Stimulated activated CD8-positive, alpha-beta memory T cell treated with anti-CD3 and anti-CD28 coated beads, Interleukin-7, amount 100 ng/mL, for 4 hours (primary cell): Measurements from ENCODE around the gene ADGRB2.

Experiments used
- DNase-seq, 2 donors: peaks; one replicate each; pipeline ENCODE4 v3.0.0-alpha.2; 2020; ENCODE audit warnings: low read depth in 2 of 2

ADGRB2 gene

DNA sequence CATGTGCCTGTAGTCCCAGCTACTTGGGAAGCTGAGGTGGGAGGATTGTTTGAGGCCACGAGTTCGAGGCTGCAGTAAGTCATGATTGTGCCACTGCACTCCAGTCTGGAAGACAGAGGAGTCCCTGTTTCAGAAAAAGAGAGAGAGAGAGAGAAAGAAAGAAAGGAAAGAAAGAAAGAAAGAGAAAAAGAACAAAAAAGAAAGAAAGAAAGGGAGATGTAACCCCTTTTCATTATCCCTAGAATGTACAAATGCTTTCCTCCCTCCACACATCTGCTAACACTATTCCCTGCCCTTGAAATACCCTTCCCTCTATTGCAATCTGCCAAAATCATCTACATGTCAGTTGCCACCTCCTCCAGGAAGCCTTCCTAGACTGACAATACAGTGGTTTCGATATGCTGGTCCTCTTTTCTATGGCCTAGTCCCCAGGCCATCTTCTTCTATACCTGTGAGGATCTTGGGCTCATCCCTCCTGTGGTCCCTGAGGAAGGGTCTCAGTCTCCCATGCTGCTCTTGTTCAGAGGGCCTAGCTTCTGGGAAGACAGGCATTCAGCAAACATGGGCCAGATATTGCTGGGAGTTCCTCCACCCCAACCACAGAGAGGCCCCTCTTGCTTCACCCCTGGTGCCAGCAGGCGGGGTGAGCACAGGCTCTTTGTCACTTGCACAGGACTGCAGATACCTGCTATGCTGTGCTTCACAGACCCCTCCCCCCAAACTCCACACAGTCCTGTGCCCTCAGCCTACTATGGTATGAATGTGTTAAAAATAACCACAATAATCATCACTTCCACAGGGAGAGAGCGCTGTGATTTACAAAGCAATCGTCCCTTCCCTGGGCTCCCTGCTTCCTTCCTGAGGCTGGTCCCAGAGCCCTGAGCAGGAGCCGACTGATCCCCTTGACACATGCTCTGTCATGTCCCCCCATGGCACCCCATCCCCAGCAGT, 14.1 kb downstream of the ADGRB2 start:
- DNase-seq, result no peak

DNA sequence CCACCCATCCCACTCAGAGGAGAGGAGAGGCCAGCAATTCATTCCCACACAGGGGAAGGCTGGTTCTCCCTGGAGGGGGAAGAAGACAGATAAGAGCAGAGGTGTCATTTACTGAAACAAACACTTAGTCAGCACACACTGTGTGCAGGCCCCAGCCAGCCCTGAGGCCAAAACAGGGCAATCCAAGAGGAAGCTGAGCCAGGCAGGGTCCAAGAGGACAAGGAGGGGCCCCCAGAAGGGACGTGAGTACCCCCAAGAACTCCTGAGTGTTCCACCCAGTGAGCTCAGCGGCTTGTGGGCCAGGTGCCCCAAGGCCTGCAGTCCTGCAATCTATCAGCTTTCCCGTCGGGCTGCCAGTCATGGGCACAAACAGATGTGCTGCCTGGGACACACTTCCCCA, 15.8 kb downstream of the ADGRB2 start:
- no peak for DNase-seq

GRCh38 chr1:31747304-31747703, 16.8 kb downstream of the ADGRB2 start:
- DNase-seq, result no peak

GRCh38 chr1:31746687-31747086, 17.5 kb downstream of the ADGRB2 start:
- no peak for DNase-seq

- DNase-seq, result no peak
These were observed 18.0 kb downstream of the ADGRB2 start for GRCh38 chr1:31745946-31746670.

GRCh38 chr1:31745096-31745945, 18.8 kb downstream of the ADGRB2 start:
- peak; percentile 28 to 33 for DNase-seq

DNA sequence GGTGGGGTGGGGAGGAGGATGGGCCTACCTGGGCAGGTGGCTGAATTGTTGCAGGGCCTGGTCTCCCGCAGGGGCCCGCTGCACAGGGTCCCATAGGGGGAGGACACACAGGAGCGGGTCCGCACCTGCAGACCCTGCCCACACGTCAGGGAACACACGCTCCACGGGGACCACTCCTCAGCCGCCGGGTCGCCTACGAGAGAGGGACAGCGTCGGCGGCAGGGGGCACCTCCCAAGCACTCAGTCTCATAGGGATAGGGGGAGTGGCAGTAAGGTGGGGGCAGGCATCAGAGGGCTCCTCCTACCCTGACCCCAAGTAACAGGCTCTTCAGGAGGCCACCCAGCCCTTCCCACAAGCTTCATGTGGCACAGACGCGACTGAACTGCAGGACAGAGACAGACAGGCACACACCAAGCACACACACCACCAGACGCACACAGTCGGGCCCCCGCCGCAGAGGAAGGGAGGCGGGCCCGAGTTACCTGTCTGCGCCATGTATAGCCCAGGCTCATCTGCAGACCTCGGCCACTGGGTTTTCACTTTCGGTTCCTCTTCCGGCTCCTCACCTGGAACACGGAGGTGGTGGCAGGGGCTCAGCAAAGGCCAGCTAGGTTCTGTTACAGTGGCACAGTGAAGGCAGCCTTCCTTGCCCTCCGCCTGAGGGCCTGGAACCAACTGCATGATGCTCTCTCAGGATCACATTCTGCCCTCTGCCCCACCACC, 19.8 kb downstream of the ADGRB2 start:
- no peak for DNase-seq

DNA sequence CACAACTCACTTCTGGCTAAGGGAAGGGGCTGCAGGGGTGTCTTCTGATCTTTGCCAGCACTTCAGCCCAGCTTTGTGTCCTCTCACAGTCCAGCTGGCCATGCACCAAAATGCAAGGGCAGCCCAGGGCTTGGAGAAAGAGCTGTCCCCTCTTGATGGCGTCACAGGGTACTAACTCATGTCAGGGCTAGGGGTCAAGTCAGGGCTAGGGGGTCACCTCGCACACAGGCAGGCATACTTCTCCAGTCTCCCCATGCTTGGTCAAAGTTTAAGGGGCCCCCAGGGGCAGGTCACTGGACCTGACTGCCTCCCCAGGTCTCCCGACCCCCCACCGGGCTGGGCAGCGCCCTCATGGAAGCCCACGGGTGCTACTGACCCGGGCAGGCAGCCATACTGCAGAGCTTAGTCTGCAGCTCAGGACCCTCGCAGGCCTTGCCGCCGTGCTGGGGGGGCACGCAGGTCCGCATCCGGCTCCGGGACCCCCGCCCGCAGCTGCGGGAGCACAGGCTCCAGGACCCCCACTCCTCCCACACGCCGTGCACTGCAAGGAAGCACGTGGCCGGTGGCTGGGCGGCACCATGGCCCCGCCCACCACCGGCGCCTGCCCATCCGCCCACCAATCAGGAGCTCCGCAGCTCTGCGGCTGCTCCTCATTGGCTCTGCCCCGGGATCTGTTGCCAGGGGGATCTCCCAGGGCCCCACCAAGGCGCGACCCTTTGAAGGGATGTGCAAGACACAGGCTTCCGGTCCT, 21.5 kb downstream of the ADGRB2 start:
- DNase-seq, result no peak

DNA sequence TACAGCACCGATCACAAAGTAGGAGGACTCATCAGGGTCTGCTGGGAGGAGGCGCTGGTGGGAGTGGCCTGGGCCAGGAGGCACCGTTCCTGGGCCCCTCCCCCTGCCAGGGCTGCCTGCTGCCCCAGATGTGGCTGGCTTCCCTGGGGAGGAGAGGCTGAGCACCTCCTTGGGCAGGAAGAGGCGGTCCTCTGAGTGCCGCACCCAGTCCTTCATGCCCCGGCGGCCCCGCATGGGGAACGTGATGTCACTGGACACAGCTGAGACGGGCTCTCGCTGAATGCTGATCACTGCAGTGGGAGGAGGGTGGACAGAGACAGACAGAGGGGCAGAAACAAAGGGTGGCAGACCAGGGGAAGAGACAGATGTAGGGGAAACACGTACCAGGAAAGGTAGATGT, 24.8 kb downstream of the ADGRB2 start:
- DNase-seq, result peak in 1 of 2 donors; percentile 30

DNA sequence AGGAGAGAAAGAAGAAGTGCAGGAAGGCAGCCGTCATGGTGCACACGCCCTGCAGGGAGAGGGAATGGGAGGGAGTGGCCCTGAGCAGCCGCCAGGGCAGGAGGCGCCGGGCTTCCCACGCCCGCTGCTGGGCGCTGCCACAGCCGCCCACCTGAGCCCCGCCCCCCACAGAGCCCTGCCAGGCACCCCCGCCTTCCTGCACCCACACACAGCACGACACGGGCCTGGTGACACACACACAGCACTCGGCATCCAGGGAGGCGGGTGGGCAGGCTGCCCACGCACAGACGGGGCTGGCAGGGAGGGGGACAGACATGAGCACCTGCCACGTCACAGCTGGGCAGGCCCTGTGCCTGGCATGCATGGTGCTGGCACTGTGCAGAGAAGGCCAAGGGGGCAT, 27.5 kb downstream of the ADGRB2 start:
- peak; percentile 73 to 80 for DNase-seq

- no peak for DNase-seq
These were observed 28.6 kb downstream of the ADGRB2 start for GRCh38 chr1:31735571-31735970.

- no peak for DNase-seq
These were observed 29.5 kb downstream of the ADGRB2 start for GRCh38 chr1:31734582-31735107.

DNA sequence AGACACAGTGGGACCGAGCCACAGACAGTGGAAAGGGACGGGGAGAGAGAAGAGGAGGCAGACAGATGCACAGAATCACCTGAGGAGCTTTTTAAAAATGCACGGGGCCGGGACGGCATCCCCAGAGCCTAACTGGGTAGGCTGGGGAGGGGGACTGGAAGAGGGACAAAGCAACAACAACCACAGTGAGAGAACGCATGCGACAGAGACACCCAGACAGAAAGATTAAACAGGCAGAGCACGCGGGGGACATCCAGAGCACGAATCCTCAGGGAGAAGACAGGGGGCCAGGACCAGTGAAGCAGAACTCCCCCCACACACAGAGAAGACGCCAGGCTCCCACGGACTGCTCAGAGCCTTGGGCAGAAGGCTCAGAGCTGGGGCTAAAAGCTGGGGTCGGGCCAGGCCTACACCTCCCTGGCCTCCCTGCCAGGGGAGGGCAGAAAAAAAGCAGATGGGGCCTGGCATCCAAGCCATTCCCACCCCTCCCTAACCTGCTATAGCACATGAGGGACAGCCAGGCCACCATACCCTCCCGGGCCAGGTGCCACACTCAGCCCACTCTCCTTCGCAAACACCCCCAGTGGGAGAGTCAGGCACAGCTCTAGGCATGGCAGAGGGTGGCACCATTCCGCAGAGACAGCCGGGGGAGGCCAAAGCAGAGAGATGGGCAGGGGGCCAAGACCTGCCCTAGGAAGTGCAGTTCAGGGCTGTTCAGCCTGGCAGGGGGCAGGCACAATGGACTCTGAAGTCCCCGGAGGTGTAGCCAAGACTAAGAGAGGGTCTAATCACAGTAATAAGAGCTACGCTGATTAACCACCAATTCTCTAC, 30.5 kb downstream of the ADGRB2 start:
- DNase-seq, result no peak

DNA sequence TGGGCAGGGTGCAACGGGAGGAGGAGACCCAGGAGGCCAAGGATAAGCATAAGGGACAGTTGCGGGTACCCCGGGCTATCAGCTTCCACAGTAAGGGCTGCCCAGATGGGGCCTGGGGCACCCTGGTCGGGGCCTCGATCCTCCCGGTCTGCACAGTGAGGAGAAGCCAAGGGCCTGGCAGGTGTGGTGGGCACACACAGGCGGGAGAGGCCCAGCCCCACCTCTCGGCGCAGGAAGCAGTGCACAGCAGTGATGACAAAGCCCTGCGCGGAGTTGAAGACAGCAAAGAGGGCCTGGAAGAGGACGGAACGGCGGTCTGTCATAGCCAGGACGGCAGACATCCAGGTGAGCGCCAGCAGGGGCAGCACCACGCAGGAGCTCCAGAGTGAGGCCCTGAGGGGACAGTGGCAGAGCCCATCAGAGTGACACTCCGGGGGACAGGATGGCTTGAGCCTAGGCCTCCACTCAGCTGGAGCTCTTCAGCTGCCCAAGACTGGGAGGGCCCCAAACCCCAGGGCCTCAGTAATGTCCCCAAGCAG, 31.3 kb downstream of the ADGRB2 start:
- DNase-seq, result no peak

- no peak for DNase-seq
These were observed 31.8 kb downstream of the ADGRB2 start for GRCh38 chr1:31732343-31732742.

- DNase-seq, result no peak
These were observed 33.0 kb downstream of the ADGRB2 start for GRCh38 chr1:31731049-31731565.

DNA sequence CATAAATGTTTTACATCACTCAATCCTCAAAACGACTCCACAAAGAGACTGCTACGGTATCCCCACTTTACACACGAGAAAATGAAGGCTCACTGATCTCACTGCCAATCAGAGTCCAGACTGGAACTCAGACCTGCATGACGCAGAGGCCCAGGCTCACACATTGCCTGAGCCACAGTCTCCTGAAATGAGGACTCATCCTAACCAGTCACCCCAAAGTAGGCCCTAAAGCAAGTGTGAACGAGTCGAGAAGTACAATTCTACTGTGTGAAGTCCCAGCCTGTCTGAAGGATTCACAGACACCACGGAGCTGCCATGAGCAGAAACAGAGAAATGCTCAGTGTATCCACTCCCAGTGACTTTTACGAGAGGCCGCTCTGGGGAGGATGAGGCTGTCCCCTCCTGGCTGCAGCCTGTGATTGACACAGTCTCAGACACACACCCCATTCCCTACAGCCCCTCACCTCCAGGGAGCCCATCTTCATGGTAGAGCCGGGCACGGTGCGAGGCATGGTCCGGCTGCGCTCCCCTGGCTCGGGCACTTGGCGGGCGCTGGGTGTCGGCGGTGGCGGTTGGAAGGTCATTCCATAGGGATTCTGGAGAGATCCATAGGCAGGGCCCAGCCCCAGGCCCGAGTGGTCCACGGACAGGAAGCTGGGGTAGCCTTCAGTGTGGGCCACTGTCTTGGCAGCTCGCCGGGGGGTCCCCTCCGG, 33.6 kb downstream of the ADGRB2 start:
- no peak for DNase-seq

DNA sequence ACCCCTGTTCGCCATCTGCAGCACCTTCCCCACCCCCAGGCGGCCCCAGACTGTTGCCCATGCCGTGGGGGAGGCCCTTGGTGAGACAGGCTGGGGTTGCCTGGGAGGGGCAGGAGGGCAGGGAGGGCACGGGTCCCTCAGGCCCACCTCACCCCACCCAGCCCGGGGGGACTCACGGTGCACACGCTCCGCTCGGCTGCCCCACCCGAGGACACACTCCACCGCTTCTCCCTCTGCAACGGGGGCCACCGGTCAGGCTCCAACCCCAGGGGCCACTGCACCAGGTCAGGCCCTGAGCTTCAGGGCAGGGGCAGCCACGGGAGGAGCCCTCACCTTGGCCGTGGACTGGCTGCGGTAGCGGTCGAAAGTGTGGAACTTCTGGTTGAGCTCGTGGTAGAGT, 36.3 kb downstream of the ADGRB2 start:
- DNase-seq, result no peak
